ENCODE data around the gene AAMDC.
"Not testable (repeated sequence)": the region's sequence is repeated elsewhere in the genome, so short reads cannot be mapped to it uniquely, and the experiment has no call there.

The AAMDC gene

GRCh38 chr11:77806993-77807392, 14.0 kb upstream of the AAMDC start:
- no peak overlapping the region for H3K4me3 Mint-ChIP-seq
- peaks cover 16% of the 10 kb centered on the region for H3K36me3 Mint-ChIP-seq
- H3K4me1 Mint-ChIP-seq: peaks cover 63% of the 10 kb centered on the region
- H3K27ac Mint-ChIP-seq: peak overlapping the region; percentile 33
- H3K9me3 Mint-ChIP-seq: no peaks in the 10 kb centered on the region
- no peaks in the 10 kb centered on the region for H3K27me3 Mint-ChIP-seq

GRCh38 chr11:77813256-77813655, 7.7 kb upstream of the AAMDC start:
- Mint-ChIP-seq H3K27me3 (no peaks in the 10 kb centered on the region), H3K4me1 (peaks cover 78% of the 10 kb centered on the region), H3K36me3 (peaks cover 17% of the 10 kb centered on the region), H3K9me3 (no peaks in the 10 kb centered on the region), H3K4me3 (no peak overlapping the region), H3K27ac (no peak overlapping the region)

GRCh38 chr11:77814848-77815247, 6.1 kb upstream of the AAMDC start:
- Mint-ChIP-seq H3K27me3 (no peaks in the 10 kb centered on the region), H3K9me3 (no peaks in the 10 kb centered on the region), H3K4me1 (peaks cover 77% of the 10 kb centered on the region), H3K36me3 (peaks cover 17% of the 10 kb centered on the region), H3K27ac (no peak overlapping the region), H3K4me3 (peak overlapping the region; percentile 15)

GRCh38 chr11:77815459-77815858, 5.5 kb upstream of the AAMDC start:
- H3K27me3 Mint-ChIP-seq: no peaks in the 10 kb centered on the region
- H3K4me3 Mint-ChIP-seq: peak overlapping the region; percentile 27
- peaks cover 71% of the 10 kb centered on the region for H3K4me1 Mint-ChIP-seq
- H3K9me3 Mint-ChIP-seq: no peaks in the 10 kb centered on the region
- peaks cover 14% of the 10 kb centered on the region for H3K36me3 Mint-ChIP-seq
- H3K27ac Mint-ChIP-seq: no peak overlapping the region

DNA sequence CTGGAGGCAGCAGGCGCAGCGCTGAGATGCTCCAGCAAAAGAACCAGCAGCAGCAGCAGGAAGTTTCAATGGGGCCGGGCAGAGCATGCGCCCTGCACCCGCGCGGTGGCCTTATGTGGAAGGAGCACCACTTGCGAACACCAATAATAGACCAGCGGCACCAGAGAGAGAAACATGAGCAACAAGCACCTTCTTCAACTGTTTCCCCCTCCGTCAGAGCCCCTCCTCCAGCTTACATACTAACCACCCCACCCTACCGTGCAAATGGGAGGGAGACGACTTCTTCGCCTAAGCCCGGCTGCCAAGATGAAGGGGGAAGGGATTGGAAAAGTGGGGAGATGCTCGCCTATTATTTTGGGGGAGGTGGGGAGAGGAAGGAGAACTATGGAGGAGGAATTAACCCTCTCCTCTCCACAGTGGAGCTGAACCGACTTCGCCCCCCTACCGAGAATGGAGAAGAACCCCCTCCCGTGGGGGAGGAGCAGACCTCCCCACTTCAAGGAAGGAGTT, 1.5 kb upstream of the AAMDC start:
- peak overlapping the region; percentile 99 for H3K4me3 Mint-ChIP-seq
- no peaks in the 10 kb centered on the region for H3K27me3 Mint-ChIP-seq
- H3K9me3 Mint-ChIP-seq: no peaks in the 10 kb centered on the region
- peak overlapping the region; percentile 96 for H3K27ac Mint-ChIP-seq
- H3K36me3 Mint-ChIP-seq: peaks cover 3% of the 10 kb centered on the region
- peaks cover 52% of the 10 kb centered on the region for H3K4me1 Mint-ChIP-seq

DNA sequence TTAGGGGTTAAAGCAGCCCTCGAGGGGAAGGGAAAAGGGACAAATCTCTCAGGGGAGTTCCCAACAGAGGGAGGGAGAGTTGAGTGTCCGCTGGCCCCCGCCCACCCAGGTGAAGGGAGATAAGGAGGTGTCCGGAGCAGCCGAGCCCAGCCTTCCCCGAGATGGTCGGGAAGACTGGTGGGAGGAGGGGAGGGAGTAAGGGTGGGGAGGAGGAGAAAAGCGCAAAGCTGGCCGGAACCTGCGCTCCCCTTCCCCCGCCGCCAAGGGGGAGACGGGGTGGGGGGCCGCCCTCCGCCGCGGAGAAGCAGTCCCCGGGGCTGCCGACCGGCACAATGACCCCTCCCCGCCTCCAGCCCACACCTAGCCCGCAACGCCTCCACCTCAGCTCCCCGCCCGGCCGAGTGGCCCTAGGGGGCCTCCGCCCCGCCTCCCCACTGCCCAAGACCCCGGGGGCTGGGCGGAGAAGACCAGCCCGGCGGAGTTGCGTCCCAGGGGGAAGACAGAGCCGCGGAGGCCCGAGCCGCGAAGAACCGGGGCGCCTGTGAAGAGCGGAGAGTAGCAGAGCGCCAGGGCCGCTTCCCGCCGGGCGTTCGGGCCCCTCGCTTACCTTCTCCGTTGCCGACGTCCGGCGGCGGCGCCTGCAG, 901 bp upstream of the AAMDC start:
- Mint-ChIP-seq H3K9me3 (no peaks in the 10 kb centered on the region), H3K4me3 (peak overlapping the region; percentile 99), H3K4me1 (peaks cover 48% of the 10 kb centered on the region), H3K27me3 (no peaks in the 10 kb centered on the region), H3K27ac (peak overlapping the region; percentile 98), H3K36me3 (no peaks in the 10 kb centered on the region)

GRCh38 chr11:77821349-77821851, 456 bp downstream of the AAMDC start:
- Mint-ChIP-seq H3K9me3 (no peaks in the 10 kb centered on the region), H3K4me1 (peaks cover 36% of the 10 kb centered on the region), H3K27me3 (no peaks in the 10 kb centered on the region), H3K4me3 (peak overlapping the region; percentile 99), H3K36me3 (no peaks in the 10 kb centered on the region), H3K27ac (peak overlapping the region; percentile 46)

- not testable (repeated sequence) for H3K36me3 Mint-ChIP-seq, H3K4me3 Mint-ChIP-seq, H3K27me3 Mint-ChIP-seq, H3K27ac Mint-ChIP-seq, H3K9me3 Mint-ChIP-seq
- H3K4me1 Mint-ChIP-seq: peaks cover 29% of the 10 kb centered on the region
These were observed 1.2 kb downstream of the AAMDC start for GRCh38 chr11:77822126-77822525.

DNA sequence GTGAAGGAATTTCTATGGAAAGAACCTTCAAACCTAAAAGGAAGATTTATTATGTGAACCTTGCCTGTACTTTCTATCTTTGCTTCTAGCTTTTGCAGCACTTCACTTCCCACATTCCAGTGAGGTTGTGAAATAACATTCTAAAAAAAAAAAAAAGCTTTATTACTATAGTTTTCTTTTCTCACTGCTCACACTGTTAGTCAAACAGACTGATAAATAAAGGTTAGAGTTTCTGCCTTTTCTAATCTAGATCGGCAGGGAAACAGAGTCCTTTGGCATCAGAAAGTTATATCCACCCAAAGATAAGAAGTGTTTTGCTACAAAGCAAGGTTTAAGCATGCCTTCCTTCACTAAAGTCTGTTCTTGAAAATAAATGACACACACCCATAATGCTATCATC, 2.8 kb downstream of the AAMDC start:
- no peaks in the 10 kb centered on the region for H3K9me3 Mint-ChIP-seq

DNA sequence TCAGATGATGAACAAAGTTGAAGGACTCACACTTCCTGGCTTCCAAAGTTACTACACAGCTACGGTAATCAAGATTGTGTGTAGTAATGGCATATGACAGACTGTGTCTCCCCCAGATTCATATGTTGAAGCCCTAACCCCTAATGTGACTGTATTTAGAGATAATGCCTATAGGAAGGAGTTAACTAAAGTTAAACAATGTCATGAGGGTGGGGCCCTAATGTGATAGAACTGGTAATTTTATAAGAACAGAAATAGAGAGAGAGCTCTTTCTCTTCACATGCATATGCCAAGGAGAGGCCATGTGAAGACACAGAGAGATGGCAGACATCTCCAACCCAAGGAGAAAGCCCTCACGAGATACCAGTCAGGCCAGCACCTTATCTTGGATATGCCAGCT, 8.0 kb downstream of the AAMDC start:
- Mint-ChIP-seq H3K27ac (no peak overlapping the region), H3K4me3 (no peak overlapping the region)

More for the DNA sequence above, 2.8 kb downstream of the AAMDC start:
- Mint-ChIP-seq H3K27ac (no peak overlapping the region), H3K36me3 (no peaks in the 10 kb centered on the region), H3K4me3 (no peak overlapping the region), H3K27me3 (no peaks in the 10 kb centered on the region), H3K4me1 (peaks cover 15% of the 10 kb centered on the region)

GRCh38 chr11:77833302-77833701, 12.4 kb downstream of the AAMDC start:
- no peaks in the 10 kb centered on the region for H3K9me3 Mint-ChIP-seq
- H3K4me3 Mint-ChIP-seq: no peak overlapping the region
- no peak overlapping the region for H3K27ac Mint-ChIP-seq
- H3K36me3 Mint-ChIP-seq: peaks cover 5% of the 10 kb centered on the region
- H3K27me3 Mint-ChIP-seq: no peaks in the 10 kb centered on the region
- H3K4me1 Mint-ChIP-seq: no peaks in the 10 kb centered on the region

More for the DNA sequence above, 8.0 kb downstream of the AAMDC start:
- no peaks in the 10 kb centered on the region for H3K27me3 Mint-ChIP-seq
- no peaks in the 10 kb centered on the region for H3K9me3 Mint-ChIP-seq
- peaks cover 5% of the 10 kb centered on the region for H3K36me3 Mint-ChIP-seq
- H3K4me1 Mint-ChIP-seq: no peaks in the 10 kb centered on the region

- Mint-ChIP-seq H3K27me3 (no peaks in the 10 kb centered on the region), H3K27ac (no peak overlapping the region), H3K9me3 (peaks cover 11% of the 10 kb centered on the region), H3K4me1 (no peaks in the 10 kb centered on the region), H3K36me3 (peaks cover 34% of the 10 kb centered on the region), H3K4me3 (no peak overlapping the region)
These were observed 21.6 kb downstream of the AAMDC start for GRCh38 chr11:77842441-77843121.

DNA sequence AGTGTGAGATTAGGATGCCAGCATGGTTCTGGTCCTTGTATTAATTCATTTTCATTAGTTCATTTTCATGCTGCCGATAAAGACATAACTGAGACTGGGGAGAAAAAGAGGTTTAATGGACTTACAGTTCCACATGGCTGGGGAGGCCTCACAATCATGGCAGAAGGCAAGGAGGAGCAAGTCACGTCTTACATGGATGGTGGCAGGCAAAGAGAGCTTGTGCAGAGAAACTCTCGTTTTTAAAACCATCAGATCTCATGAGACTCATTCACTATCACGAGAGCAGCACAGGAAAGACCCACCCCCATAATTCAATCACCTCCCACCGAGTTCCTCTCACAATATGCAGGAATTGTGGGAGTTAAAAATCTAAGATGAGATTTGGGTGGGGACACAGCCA, 22.8 kb downstream of the AAMDC start:
- not testable (repeated sequence) for H3K4me3 Mint-ChIP-seq, H3K4me1 Mint-ChIP-seq, H3K27ac Mint-ChIP-seq, H3K27me3 Mint-ChIP-seq
- Mint-ChIP-seq H3K36me3 (peaks cover 35% of the 10 kb centered on the region), H3K9me3 (peaks cover 11% of the 10 kb centered on the region)

GRCh38 chr11:77851503-77851902, 30.6 kb downstream of the AAMDC start:
- no peak overlapping the region for H3K27ac Mint-ChIP-seq
- no peaks in the 10 kb centered on the region for H3K4me1 Mint-ChIP-seq
- no peaks in the 10 kb centered on the region for H3K27me3 Mint-ChIP-seq
- no peak overlapping the region for H3K4me3 Mint-ChIP-seq
- H3K9me3 Mint-ChIP-seq: no peaks in the 10 kb centered on the region
- H3K36me3 Mint-ChIP-seq: peaks cover 38% of the 10 kb centered on the region

GRCh38 chr11:77854838-77855237, 33.9 kb downstream of the AAMDC start:
- Mint-ChIP-seq H3K27ac (no peak overlapping the region), H3K4me3 (no peak overlapping the region), H3K36me3 (peaks cover 29% of the 10 kb centered on the region), H3K9me3 (no peaks in the 10 kb centered on the region), H3K4me1 (no peaks in the 10 kb centered on the region), H3K27me3 (no peaks in the 10 kb centered on the region)

- H3K36me3 Mint-ChIP-seq: peaks cover 22% of the 10 kb centered on the region
- H3K27me3 Mint-ChIP-seq, H3K27ac Mint-ChIP-seq, H3K9me3 Mint-ChIP-seq, H3K4me1 Mint-ChIP-seq, H3K4me3 Mint-ChIP-seq: not testable (repeated sequence)
These were observed 37.0 kb downstream of the AAMDC start for GRCh38 chr11:77857906-77858457.
